ENCODE results near the gene FAM174C.
A peak's percentile ranks its signal among the peaks of the same experiment; 100 is the strongest.

FAM174C gene

DNA sequence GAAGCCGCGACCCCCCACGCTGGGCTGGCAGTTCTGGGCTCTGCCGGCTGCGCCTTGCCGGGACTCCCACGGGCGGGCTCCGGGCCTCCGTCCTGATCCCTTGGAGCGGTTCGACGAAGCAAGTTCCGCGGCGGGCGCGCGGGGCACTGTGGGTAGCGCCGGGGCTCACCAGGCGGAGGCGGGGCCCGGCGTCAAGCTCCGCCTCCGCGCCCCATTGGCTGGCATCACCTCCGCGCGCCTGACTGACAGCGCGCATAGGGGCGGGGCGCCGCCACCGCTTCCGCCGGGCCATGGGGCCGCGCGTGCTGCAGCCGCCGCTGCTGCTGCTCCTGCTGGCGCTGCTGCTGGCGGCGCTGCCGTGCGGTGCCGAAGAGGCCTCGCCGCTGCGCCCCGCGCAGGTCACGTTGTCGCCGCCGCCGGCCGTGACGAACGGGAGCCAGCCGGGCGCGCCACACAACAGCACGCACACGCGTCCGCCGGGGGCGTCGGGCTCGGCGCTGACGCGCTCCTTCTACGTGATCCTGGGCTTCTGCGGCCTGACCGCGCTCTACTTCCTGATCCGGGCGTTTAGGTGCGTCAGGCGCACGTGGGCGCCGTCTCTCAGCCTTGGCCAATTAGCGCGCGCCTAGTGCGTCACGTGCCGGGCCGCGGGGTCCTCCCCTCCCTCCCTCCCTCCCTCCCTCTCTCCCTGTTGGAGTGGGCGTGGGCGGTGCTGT, at the start of gene FAM174C:
FAM174C (plus strand) TSS at position 271 of the 716 bp plus-strand sequence; CDS start at position 291, 20 bp downstream.
- peak; percentile 97 for DNase-seq

DNA sequence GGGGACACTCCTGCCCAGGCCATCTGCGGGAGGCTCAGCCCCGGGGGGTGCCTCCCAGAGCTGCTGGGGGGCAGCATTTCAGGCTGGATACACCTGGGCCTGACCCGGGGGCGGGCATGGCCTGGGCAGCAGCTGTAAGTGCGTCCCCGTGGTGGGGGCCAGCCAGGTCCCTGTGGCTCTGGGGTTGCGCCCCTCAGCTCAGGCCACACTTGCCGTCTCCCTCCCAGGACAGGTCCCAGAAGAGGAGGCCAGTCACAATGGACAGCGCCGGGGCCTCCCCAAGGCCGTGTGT, 49.2 kb upstream of the FAM174C start:
- no peak for DNase-seq

DNA sequence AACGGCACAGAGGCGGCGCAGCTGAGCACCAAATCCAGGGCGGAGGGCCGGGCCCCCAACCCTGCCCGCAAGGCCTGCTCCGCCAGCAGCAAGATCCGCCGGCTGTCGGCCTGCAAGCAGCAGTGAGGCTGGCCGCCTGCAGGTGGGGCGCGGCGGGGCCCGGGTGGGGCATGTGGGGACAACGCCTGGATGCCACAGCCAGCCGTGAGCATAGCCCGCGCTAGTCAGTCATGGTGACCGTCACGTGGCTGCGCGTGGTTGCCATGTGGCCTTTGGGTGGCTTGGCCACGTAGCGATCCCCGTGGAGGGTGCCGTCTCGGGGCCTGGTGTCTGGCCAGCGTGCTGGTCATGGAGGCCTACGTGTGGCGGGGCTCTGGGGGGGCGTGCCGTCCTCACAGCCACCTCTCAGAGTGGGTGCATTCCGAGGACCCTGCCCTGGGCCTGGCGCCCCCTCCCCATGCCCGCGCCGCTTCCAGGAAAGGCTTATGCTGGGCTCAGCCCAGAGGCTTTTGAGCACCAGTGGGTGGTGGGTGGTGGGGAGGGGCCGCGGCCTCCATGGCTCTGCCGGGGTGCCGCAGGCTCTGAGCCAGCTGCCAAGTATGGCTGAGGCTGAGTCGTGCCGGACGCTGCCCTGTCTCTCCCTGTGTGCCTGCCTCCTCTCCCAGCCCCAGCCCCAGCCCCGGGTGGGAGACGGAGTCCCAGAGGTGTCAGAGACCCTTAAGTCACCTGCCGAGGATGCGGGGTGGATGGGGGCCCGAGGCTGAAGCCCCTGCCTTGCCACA, 48.6 kb upstream of the FAM174C start:
- no peak for DNase-seq

DNA sequence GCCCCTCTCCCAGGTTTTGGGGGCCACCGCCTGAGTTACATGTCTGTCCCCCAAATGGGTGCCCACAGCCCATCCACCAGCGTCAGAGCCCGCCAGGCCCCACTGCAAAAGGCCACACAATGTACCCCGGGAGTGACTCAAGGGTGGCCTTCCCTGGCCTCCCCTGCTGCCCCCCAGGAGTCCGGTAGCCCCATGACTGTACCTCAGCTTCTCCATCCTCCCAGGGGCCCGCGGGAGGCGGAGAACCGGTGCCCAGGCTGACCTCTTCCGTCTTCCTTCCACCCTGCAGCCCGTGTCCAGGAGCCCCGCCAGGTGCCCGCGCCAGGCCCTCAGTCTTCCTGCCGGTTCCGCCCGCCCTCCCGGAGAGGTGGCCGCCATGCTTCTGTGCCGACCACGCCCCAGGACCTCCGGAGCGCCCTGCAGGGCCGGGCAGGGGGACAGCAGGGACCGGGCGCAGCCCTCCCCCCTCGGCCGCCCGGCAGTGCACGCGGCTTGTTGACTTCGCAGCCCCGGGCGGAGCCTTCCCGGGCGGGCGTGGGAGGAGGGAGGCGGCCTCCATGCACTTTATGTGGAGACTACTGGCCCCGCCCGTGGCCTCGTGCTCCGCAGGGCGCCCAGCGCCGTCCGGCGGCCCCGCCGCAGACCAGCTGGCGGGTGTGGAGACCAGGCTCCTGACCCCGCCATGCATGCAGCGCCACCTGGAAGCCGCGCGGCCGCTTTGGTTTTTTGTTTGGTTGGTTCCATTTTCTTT, 47.9 kb upstream of the FAM174C start:
- no peak for DNase-seq

DNA sequence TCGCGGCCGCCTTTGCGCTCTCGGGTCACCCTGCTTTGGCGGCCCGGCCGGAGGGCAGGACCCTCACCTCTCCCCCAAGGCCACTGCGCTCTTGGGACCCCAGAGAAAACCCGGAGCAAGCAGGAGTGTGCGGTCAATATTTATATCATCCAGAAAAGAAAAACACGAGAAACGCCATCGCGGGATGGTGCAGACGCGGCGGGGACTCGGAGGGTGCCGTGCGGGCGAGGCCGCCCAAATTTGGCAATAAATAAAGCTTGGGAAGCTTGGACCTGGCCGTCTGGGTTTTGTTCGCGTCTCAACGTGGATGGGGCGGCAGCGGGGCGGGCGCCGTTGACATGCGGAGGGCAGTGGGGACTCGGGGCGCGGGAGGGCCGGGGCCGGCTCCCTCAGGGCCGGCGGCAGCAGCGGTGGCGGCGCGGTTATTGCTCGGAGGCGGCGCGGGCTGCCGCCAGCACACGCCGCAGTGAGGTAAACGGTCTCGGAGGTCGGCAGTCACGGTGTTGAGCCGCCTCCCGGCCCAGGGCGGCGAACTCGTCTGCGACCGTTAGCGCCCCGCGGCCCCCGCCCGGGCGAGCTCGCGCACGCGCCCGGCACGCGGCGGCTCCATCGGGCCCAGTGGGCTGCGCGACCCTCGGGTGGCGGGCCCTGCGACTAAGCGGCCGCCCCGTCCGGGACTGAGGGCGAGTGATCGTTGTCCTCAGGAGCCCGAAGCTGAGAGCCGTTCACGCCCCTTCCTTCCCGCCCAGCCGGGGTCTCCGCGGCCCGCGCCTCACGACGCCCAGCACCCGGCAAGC, 47.0 kb upstream of the FAM174C start:
- DNase-seq, result no peak

DNA sequence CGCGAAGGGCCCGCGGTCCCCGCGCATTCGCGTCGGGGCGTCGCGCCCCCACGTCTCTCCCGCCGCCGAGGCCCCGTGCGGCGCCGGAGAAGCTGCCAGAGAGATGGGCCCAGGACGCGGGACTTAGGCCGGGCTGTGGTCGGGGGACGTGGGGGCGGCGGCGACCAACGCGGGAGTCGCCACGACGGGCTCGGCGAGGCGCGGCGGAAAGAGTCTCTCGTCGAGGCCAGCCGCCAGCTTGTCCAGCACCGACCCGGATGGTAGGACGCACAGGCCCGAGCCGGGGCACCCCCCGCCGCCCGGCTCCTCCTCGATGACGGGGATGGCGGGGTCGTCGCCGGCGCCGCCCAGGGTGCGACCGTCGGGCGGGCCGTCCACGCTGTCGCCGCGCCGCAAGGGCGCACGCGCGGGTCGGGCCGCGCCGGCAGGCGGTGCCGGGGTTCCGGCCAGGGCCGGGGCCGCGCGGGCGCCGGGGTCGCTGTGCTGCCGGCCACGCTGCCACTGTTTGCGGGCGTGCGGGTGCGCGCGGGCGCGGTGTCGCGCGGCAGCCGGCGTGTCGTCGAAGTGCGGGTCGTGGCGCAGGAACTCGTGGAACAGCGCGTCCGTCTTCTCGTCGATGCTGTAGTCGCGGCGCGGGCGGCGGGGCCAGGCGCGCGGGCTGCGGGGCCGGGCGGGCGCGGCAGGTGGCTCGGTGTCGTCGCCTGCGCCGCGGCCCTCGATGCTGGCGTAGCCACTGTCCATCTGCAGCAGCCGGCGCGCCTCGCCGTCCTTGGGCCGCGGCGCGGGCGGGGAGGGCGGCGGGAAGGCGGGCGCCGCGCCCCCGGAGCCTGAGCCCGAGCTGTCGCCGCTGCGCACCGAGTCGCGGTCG, 46.0 kb upstream of the FAM174C start:
- DNase-seq, result no peak

DNA sequence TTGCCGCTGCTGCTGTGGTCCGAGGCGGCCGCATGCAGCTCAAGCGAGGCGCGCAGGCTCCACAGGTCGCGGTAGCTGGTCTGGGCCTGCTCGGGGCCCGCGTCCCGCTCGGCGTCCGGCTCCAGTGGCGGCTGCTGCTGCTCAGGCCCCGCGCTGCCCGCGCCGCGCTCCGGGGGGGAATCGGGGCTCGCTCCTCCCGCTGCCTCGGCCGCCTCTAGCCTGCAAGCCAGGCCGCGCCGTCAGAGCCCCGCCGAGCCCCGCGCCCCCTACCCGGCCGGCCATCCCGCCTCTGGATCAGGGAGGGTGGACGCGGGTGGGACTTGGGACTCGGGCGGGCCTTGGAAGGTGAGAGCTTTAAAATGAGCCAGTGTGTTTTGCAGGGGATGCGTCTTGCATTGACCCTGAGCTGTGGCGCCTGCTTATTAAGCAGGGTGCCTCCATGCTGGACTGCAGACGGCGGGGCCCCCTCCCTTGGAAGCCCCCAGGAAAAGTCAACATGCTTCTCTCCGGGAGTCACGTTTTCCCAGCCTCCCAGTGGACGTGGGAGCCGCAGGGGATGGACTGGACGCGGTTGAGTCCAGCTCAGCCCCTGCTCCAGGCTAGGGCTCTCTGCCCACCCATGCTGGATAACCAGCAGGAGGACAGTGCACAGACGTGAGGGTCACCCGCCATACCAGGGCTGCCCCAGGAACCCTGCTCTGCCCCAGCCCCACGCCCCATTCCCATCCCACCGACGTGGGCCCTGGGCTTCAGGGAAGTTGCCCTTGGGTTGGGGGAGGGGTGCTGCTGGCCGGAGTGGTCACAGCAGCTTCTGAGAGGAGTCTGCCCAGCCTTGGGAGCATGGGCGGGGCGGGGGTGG, 45.2 kb upstream of the FAM174C start:
- no peak for DNase-seq

DNA sequence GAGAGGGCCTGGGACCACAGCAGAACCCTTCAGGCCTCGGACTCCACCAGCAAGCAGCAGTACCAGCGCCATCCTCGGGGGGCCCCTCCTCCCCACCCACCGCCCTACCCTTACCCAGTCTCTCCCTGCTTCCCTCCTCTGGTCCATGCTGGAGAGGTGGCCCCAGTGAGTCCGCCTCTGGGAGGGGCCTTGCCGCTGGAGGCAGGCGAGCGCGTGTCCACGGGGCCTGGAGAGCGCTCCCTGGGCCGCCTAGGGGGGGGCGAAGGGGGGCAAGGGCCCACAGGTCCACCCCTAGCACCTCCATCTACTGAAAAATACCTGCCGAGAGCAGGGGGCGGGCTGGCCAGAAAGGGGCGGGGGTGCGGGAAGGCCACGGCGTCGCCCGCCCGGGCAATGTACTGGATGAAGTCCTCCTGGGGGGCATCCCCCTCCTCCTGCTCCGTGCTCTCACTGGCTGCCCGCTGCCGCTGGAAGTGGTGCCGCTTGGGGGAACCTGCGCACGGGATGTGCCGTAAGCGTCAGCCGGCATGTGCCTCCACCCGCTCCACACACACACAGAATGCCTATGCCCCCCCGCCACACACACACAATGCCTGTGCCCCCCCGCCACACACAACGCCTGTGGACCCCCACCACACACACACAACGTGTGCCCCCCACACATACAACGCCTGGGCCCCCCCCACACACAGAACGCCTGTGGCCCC, 44.4 kb upstream of the FAM174C start:
- no peak for DNase-seq

DNA sequence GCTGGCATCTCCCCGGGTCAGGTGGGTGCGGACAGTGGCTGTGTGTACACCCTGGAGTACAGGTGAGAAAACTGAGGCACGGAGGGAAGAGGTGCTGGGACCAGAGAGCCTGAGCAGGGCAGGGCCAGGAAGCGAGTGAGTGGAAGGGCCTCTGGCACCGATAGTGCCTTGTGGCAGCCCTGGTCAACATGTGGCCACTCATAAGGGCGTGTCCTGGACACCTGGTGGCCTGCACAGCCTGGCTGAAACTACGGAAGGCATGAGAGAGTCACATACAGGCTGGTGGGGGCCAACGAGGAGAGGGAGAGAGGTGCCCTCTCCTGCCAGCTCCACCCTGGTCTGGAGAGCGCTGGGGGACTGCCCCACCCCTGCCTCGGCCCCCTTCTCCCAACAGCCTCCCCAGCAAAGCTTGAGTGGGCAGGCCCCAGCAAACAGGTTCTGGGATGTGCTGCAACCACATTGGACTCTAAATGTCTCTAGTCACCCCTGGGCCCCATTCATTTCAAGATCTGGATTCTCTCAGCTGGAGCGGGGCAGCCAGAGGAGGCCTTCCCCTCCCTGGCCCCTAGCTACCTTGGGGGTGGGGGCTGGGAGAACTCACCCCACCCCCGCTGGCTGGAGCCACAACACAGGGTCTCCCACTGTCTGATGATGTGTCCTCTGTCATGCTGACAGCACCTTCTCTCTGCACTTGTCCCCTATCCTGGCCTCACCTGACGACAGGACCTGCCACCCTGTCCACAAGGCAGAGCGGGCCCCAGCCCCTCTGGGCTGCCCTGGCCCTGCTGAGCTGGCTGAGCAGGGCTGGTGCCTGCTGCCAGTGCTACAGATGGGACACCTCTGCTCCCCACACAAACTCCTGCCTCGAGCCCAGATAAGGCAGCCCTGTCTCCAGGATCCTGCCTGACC, 43.3 kb upstream of the FAM174C start:
- DNase-seq, result no peak

DNA sequence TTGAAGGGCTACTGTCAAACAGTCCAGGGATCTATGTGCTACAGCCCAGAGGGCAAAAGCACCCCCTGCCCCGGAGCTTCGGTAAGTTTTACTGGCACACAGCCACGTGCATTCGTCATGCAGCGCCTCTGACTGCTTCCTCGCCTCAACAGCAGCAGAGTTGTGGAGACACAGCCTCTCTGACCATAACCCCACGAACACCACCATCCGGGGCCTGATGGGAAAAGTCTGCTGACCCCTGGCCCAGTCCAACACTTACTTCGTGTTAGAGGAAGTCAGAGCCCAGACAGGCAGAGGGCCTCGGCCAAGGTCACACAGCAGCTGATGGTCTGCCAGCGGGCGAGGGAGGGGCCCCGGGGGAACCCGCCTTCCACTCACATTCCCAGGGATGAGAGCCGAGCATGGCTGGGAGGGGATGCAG, 42.7 kb upstream of the FAM174C start:
- no peak for DNase-seq

DNA sequence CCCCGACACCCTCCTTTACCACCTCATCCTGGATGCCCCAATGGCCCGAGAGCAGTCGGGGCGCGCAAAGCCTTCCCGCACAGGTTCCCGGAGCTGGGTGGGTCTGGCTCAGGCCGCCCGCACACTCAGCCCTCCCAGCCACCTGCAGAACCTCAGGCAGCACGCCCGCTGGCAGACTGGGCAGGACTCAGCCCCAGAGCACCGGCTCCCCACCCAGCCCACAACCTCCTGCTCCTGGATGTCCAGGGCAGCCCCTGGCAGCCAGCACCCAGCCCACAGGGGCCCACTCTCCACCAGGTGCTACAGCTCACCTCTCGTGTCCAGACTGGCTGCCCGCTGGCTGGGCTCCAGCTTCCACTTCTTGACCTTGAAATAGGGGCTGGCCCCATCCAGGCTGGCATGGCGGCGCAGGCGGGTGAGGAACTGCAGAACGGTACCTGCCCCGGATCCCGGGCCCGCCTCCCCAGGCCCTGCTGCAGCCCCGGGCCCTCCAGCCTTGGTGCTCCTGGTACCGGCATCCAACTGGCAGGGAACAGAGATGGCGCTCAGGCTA, 42.1 kb upstream of the FAM174C start:
- DNase-seq, result no peak

DNA sequence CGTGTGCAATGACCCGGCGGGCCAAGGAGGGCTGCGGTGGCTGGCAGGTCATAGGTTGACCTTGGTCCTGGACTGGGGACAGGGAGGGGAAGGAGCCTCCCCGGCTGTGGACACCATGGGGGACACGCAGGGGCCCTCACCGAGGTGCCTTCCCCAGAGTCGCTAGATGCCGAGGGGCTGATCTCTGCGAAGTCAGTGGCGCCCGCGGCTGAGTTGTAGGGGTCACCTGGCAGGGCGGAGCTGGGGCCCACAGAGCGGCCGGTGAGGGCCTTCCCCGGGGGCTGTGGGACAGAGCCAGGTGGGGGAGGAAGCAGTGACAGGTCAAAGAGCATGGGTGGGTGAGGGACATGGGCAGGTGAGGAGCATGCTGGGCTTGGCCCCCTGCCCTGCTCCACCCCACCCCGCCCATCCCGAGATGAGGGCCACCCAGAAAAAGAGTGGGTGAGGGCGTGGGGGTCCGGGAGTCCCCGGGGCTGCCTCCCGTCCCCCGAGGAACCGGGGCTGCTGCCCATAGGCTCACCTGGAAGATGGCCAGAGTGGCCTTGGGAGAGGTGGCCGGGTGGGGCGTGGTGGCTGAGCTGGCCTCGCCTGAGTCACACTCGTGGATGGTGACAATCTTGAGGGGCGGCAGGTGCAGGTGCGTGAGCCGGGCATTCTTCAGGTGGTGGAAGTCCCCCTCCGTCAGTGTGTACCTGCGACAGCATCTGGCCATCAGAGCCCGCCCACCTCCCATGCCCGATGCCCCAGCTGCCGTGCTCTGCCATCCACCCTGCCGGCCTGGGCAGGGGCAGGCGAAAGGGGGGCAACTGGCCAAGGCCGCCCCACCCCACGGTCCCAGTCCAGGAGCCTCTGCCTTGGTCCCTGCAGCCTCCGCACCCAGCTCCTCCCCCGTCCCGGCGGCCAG, 41.0 kb upstream of the FAM174C start:
- no peak for DNase-seq

DNA sequence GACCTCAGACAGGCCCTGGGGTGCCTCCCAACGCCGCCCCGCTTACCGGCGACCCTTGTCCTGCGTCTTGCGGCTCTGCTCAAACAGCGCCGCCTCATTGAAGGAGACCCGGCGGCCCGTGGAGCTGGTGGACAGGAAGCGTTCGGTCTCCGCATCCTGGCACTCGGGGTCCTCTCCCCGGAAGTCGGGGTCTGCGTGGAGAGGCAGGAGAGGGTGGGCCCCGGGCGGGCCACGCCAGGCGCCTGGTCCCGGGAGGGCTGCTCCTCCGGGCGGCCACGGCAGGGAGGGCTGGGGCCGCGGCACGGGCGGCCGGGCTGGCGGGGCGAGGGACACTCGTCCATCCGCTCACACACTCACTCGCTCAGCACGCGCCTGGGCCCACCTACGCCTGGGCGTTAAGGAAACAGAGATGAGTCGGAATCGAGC, 40.4 kb upstream of the FAM174C start:
- DNase-seq, result no peak

DNA sequence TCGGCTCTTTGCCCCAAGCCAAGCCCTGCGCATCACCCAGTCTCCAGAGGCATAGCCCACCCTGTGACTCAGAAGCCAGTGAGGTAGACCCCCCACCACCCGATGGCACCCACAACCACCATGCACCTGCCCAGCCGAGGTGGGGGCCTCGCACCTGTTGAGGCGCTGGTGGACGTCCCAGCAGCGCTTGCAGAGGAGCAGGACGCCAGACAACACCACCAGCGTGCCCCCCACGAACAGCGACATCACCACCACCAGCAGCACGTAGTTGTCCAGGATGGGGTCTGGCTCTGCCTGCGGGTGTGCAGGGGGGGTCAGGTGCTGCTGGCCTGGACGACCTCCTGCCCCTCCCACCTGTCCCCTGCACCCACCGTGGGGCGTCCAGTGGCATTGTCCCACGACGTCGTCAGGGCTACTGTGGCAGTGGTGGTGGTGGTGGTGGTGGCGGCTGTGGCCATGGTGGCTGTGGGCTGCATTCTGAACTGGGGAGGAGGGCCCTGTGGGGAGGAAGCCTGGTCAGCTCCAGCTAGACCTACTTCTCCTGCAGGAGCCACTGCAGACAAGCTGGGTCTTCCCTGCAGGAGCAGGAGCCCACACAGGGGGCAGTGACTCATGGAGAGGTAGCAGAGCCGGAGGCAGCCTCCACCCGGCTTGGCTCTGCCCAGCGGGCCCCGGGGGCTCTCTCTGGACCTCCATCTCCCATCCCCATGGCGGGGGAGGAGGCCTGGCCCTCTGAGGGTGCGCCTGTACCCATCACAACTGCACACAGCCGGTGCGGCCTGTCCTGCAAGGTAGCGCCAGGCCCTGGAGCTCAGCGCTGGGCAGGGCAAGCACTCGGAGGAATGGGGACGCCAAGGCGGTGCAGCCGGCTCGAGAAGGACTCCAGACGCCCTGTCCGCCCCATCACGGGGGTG, 39.4 kb upstream of the FAM174C start:
- no peak for DNase-seq

DNA sequence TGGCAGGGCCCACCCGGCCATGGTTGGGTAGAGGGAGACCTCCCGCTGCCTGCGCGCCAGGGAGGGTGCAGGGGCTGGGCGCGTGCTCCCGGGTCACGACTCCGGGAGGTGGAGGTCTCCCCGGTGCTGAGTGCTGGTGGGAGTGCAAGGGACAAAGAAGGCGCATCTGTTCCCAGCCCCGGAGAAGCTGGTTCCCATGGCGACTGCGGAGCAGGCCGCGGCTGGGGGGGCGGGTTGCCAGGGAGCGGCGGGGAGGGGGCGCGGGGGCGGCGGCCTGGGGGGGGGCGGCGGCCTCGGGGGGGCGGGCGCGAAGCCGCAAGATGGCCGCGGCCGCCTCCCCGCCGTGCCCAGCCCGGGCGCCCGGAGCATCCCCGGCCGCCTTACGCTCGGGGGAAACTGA, 38.8 kb upstream of the FAM174C start:
- no peak for DNase-seq

DNA sequence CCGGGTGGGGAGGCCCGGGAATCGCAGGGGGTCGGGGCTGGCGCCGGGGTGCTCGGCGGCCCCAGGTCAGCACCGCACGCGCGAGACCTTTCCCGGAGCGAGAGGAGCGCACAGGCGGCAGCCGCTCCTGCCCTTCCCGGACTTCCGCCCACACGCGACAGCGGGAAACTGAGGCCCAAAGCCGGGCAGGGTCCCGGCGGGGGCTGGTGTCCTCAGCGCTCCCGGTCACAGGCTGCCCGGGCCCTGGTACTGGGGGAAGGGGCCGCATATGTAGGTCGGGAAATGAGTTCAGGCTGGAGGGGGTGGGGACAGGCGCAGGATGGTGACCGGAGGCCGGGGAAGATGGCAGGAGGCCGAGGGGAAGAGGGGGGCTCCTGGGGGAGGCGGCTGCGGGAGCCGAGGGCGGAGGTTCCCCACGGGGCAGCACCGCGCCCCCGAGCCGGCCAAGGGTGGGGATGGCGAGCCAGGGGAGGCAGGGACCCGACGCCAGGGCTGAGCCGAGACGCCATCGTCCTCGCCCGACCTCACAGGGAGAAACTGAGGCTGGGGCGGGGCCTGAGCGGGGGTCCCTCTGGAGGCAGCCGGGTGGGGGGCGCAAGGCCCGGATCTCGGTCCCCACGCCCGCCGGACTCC, 38.2 kb upstream of the FAM174C start:
- DNase-seq, result no peak
